CD14-positive monocyte (primary cell): ENCODE results near the gene SPSB1. TPM values are rescaled to one million over a fixed set of nuclear protein-coding genes. Genes with fewer than 3 reads are reported as not detected.

Experiments used
- DNase-seq, 3 donors: peaks; one replicate each; pipeline ENCODE4 v3.0.0-alpha.2; 2011 to 2022
- H2AFZ ChIP-seq: 2 replicates; pipeline ENCODE4 v1.6.0; 2012; ENCODE audit warnings: mild to moderate bottlenecking, low read depth, low read length, inconsistent platforms; ENCODE audit not compliant: insufficient read depth, poor library complexity, severe bottlenecking
- H3K27ac ChIP-seq, 2 donors: 1 replicate in 1 of 2; 2 replicates in 1 of 2; pipeline ENCODE4 v1.5.1; 2012 to 2013; ENCODE audit warnings: low read length in 2 of 2, control low read depth in 1 of 2, inconsistent platforms in 1 of 2, low read depth in 1 of 2, mild to moderate bottlenecking in 1 of 2
- H3K27me3 ChIP-seq, 2 donors: one replicate each; pipeline versions ENCODE4 v1.6.0 to v1.6.1; 2011 to 2013; ENCODE audit warnings: low read length in 2 of 2; ENCODE audit not compliant: control insufficient read depth in 2 of 2, insufficient read depth in 2 of 2
- H3K36me3 ChIP-seq, 2 donors: replicated peaks in 1 of 2; 1 replicate in 1 of 2; 2 replicates in 1 of 2; pipeline versions ENCODE4 v1.5.1 to v1.6.1; 2012 to 2013; ENCODE audit warnings: low read length in 2 of 2, control low read depth in 1 of 2, inconsistent platforms in 1 of 2, mild to moderate bottlenecking in 1 of 2; ENCODE audit not compliant: insufficient read depth in 2 of 2, control insufficient read depth in 1 of 2
- H3K4me1 ChIP-seq, 2 donors: 1 replicate in 1 of 2; 2 replicates in 1 of 2; pipeline versions ENCODE4 v1.5.1 to v1.6.1; 2012 to 2013; ENCODE audit warnings: low read length in 2 of 2, control low read depth in 1 of 2, inconsistent platforms in 1 of 2, mild to moderate bottlenecking in 1 of 2, moderate library complexity in 1 of 2; ENCODE audit not compliant: insufficient read depth in 2 of 2, control insufficient read depth in 1 of 2
- H3K4me2 ChIP-seq: replicated peaks from 2 replicates; pipeline ENCODE3; 2012; ENCODE audit warnings: low read length, moderate library complexity, mild to moderate bottlenecking; ENCODE audit not compliant: poor library complexity, severe bottlenecking; ENCODE audit errors: extremely low read depth
- H3K4me3 ChIP-seq, 3 experiments: fragments of 200-600 bp in 1 of 3; sonication (generic) in 1 of 3; replicated peaks in 1 of 3; 1 replicate in 2 of 3; 2 replicates in 1 of 3; pipeline ENCODE4 v1.5.1; 2011 to 2013; ENCODE audit warnings: low read length in 3 of 3, mild to moderate bottlenecking in 3 of 3, control low read depth in 2 of 3, low read depth in 2 of 3, inconsistent platforms in 1 of 3, moderate library complexity in 1 of 3
- H3K79me2 ChIP-seq: 2 replicates; pipeline ENCODE4 v1.6.0; 2012; ENCODE audit warnings: mild to moderate bottlenecking, control low read depth, inconsistent platforms, low read length, moderate library complexity; ENCODE audit not compliant: insufficient read depth
- H3K9ac ChIP-seq: 2 replicates; pipeline ENCODE4 v1.6.0; 2017; ENCODE audit warnings: low read length, mild to moderate bottlenecking; ENCODE audit not compliant: insufficient read depth, poor library complexity, severe bottlenecking
- H3K9me3 ChIP-seq, 2 donors: replicated peaks in 1 of 2; 1 replicate in 1 of 2; 2 replicates in 1 of 2; pipeline versions ENCODE4 v1.5.1 to v1.6.1; 2012 to 2013; ENCODE audit warnings: low read length in 2 of 2, control low read depth in 1 of 2; ENCODE audit not compliant: control insufficient read depth in 1 of 2, insufficient read depth in 1 of 2
- H4K20me1 ChIP-seq: 2 replicates; pipeline ENCODE4 v1.6.0; 2012; ENCODE audit warnings: mild to moderate bottlenecking, low read length, control low read depth, moderate library complexity; ENCODE audit not compliant: insufficient read depth
- H3K27ac Mint-ChIP-seq, 7 donors: one replicate each; pipeline ENCODE4 v1.8.0; 2020; ENCODE audit warnings: mild to moderate bottlenecking in 7 of 7, mixed read lengths in 7 of 7, moderate library complexity in 6 of 7, inconsistent platforms in 2 of 7
- H3K27me3 Mint-ChIP-seq, 3 donors: one replicate each; pipeline ENCODE4 v1.8.0; 2021 to 2022; ENCODE audit warnings: low read depth in 3 of 3, mild to moderate bottlenecking in 3 of 3, mixed read lengths in 3 of 3, moderate library complexity in 3 of 3, inconsistent platforms in 1 of 3
- H3K36me3 Mint-ChIP-seq, 2 donors: one replicate each; pipeline ENCODE4 v1.8.0; 2020; ENCODE audit warnings: mixed read lengths in 2 of 2, inconsistent platforms in 1 of 2, mild to moderate bottlenecking in 1 of 2
- H3K4me1 Mint-ChIP-seq: one replicate; pipeline ENCODE4 v1.8.0; 2020; ENCODE audit warnings: mild to moderate bottlenecking, mixed read lengths
- H3K4me3 Mint-ChIP-seq, 2 donors: one replicate each; pipeline ENCODE4 v1.8.0; 2020; ENCODE audit warnings: mild to moderate bottlenecking in 2 of 2, mixed read lengths in 2 of 2, moderate library complexity in 1 of 2
- H3K9me3 Mint-ChIP-seq, 7 donors: one replicate each; pipeline ENCODE4 v1.8.0; 2020 to 2022; ENCODE audit warnings: mixed read lengths in 7 of 7, mild to moderate bottlenecking in 6 of 7, moderate library complexity in 6 of 7, inconsistent platforms in 2 of 7
- CTCF ChIP-seq: fragments of 200-600 bp; IDR thresholded peaks from one replicate; pipeline ENCODE4 v1.8.0; 2022; ENCODE audit warnings: antibody characterized with exemption, mild to moderate bottlenecking
- WGBS: methylation state at CpG from one replicate; pipeline ENCODE4 v1.1.5; 2013; ENCODE audit warnings: missing lambda C conversion rate; ENCODE audit not compliant: insufficient coverage; 5-methylcytosine and 5-hydroxymethylcytosine counted together
- intact Hi-C, 2 donors: fragments of 100-400 bp; cut with micrococcal nuclease; formaldehyde crosslinking; loops; one replicate each; pipeline versions ENCODE4 v1.15.0 to v1.15.1; 2023
- polyA plus RNA-seq, 3 donors: library from polyadenylated mRNA; depleted of rRNA in 1 of 3; unstranded in 2 of 3; stranded (reverse) in 1 of 3; fragments of 300-500 nt in 2 of 3; fragments of >200 nt in 1 of 3; fragmentation: Illumina TruSeq in 2 of 3; gene quantifications; 1 replicate in 2 of 3; 2 replicates in 1 of 3; pipeline ENCODE4 v1.2.3, GENCODE V29; 2012 to 2021

SPSB1 gene
- polyA plus RNA-seq, 3 donors = 0.15 to 1.2 (median 0.29) TPM

GRCh38 chr1:9311479-9311878, 18.8 kb downstream of the SPSB1 start:
- no peaks in the 10 kb centered on the region for H3K79me2 ChIP-seq
- H2AFZ ChIP-seq = no peak overlapping the region
- intact Hi-C loops = no loop called here
- no peaks in the 10 kb centered on the region for H3K36me3 ChIP-seq
- Mint-ChIP-seq H3K27me3 (peaks cover 6 to 8% (median 8%) of the 10 kb centered on the region in 3 donors), H3K36me3 (no peaks in the 10 kb centered on the region), H3K4me3 (no peak overlapping the region), H3K27ac (no peak overlapping the region), H3K9me3 (no peaks in the 10 kb centered on the region), H3K4me1 (no peaks in the 10 kb centered on the region)
- no peak overlapping the region for H3K27ac ChIP-seq
- WGBS = 95% methylated on average over 7 of the region's 9 CpGs
- no peaks in the 10 kb centered on the region for H3K4me1 ChIP-seq
- H3K9me3 ChIP-seq = no peaks in the 10 kb centered on the region
- H4K20me1 ChIP-seq = no peaks in the 10 kb centered on the region
- no peak overlapping the region for H3K9ac ChIP-seq
- no peak overlapping the region for H3K4me2 ChIP-seq
- no peaks in the 10 kb centered on the region for H3K27me3 ChIP-seq
- DNase-seq = no peak
- no peak overlapping the region for H3K4me3 ChIP-seq
- no peak for TF ChIP-seq CTCF

DNA sequence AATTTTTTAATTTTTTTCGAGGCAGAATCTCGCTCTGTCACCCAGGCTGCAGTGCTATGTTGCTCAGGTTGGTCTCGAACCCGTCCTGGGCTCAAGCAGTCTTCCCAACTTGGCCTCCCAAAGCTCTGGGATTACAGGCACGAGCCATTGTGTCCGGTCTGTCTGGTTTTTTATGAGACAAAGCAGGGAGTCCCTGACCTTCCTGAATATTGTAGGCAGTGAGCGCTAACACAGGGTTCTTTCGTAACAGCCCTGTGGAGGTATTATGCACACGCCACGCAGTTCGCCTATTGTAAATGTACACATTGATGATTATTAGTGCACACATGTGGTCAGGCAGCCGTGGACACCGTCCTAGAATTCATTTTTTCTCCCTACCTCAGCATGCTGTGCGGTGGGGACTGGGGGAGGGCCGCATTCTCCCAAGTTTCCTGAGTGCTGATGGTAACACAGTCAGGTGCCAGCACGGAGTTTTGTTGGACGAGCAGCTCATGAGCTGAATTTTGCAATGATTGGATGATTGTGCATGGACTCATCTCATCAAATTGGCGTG, 19.6 kb downstream of the SPSB1 start:
- H3K27ac Mint-ChIP-seq = no peak overlapping the region
- intact Hi-C loops = no loop called here
- H3K4me2 ChIP-seq = no peak overlapping the region
- H3K36me3 ChIP-seq = no peaks in the 10 kb centered on the region
- WGBS = 96% methylated on average over 8 of the region's 18 CpGs
- H4K20me1 ChIP-seq = no peaks in the 10 kb centered on the region
- H3K4me3 Mint-ChIP-seq = no peak overlapping the region
- no peaks in the 10 kb centered on the region for H3K9me3 ChIP-seq
- H3K4me1 ChIP-seq = no peaks in the 10 kb centered on the region
- H3K27ac ChIP-seq = no peak overlapping the region
- no peaks in the 10 kb centered on the region for H3K4me1 Mint-ChIP-seq
- no peaks in the 10 kb centered on the region for H3K36me3 Mint-ChIP-seq
- H3K27me3 Mint-ChIP-seq = peaks cover 6 to 10% (median 8%) of the 10 kb centered on the region in 3 donors
- no peak for DNase-seq
- no peak overlapping the region for H3K4me3 ChIP-seq
- no peak overlapping the region for H2AFZ ChIP-seq
- H3K9ac ChIP-seq = no peak overlapping the region
- no peak for TF ChIP-seq CTCF
- no peaks in the 10 kb centered on the region for H3K79me2 ChIP-seq
- peaks cover 0 to 3% of the 10 kb centered on the region in 2 donors for H3K27me3 ChIP-seq
- no peaks in the 10 kb centered on the region for H3K9me3 Mint-ChIP-seq
